GM21528 (cell line): Measurements from ENCODE around the gene UTP18.
"Not testable (repeated sequence)": the region's sequence is repeated elsewhere in the genome, so short reads cannot be mapped to it uniquely, and the experiment has no call there.

ENCODE experiments used
- ATAC-seq: cut with Tn5 transposase; IDR thresholded peaks from one replicate; pipeline ENCODE4 v1.9.1; 2021; ENCODE audit warnings: mild to moderate bottlenecking, moderate library complexity; ENCODE audit not compliant: unreplicated experiment, low FRiP score

Gene UTP18

GRCh38 chr17:51325471-51325870 is 65.1 kb downstream of the UTP18 start:
- no peak for ATAC-seq

- ATAC-seq, result not testable (repeated sequence)
Observed at GRCh38 chr17:51330861-51331503, 70.6 kb downstream of the UTP18 start.

GRCh38 chr17:51335006-51335590 is 74.8 kb downstream of the UTP18 start:
- ATAC-seq, result no peak

- no peak for ATAC-seq
Observed at GRCh38 chr17:51335883-51336822, 75.8 kb downstream of the UTP18 start.

- no peak for ATAC-seq
Observed at GRCh38 chr17:51341457-51341856, 81.1 kb downstream of the UTP18 start.

GRCh38 chr17:51342257-51342656 is 81.9 kb downstream of the UTP18 start:
- no peak for ATAC-seq

GRCh38 chr17:51344532-51344931 is 84.2 kb downstream of the UTP18 start:
- no peak for ATAC-seq

GRCh38 chr17:51346218-51346982 is 86.1 kb downstream of the UTP18 start:
- no peak for ATAC-seq
